Psoas muscle (tissue), 8 donors: Measurements from ENCODE around the gene FATE1. TPM values are rescaled to one million over a fixed set of nuclear protein-coding genes. Genes with fewer than 3 reads are reported as not detected.

Experiments
- ATAC-seq, 4 donors: fragments of 200-7000 bp; cut with Tn5 transposase; one replicate each; pipeline ENCODE4 v1.9.1; 2020; ENCODE audit warnings: moderate library complexity in 3 of 4, mild to moderate bottlenecking in 2 of 4
- DNase-seq, 2 donors: peaks; one replicate each; pipeline ENCODE4 v3.0.0-alpha.2; 2020
- H3K27ac ChIP-seq: fragments of 200-600 bp; one replicate; pipeline ENCODE4 v1.8.0; 2022
- H3K27me3 ChIP-seq, 3 donors: fragments of 200-600 bp in 1 of 3; one replicate each; pipeline versions ENCODE4 v1.6.1 to v1.8.0; 2013 to 2022; ENCODE audit warnings: low read length in 2 of 3, mild to moderate bottlenecking in 2 of 3, moderate library complexity in 1 of 3; ENCODE audit not compliant: insufficient read depth in 3 of 3
- H3K36me3 ChIP-seq, 2 donors: fragments of 200-600 bp in 1 of 2; one replicate each; pipeline versions ENCODE4 v1.6.1 to v1.8.0; 2013 to 2022; ENCODE audit warnings: low read depth in 1 of 2, mild to moderate bottlenecking in 1 of 2, moderate library complexity in 1 of 2; ENCODE audit not compliant: insufficient read depth in 1 of 2
- H3K4me1 ChIP-seq: fragments of 200-600 bp; one replicate; pipeline ENCODE4 v1.8.0; 2022
- H3K4me3 ChIP-seq: fragments of 200-600 bp; one replicate; pipeline ENCODE4 v1.8.0; 2022; ENCODE audit warnings: mild to moderate bottlenecking
- H3K9me3 ChIP-seq: fragments of 200-600 bp; one replicate; pipeline ENCODE4 v1.8.0; 2022
- CTCF ChIP-seq: fragments of 200-600 bp; IDR thresholded peaks from one replicate; pipeline ENCODE4 v1.8.0; 2022; ENCODE audit warnings: antibody characterized with exemption
- WGBS, 3 donors: extraction: QIAGEN DNeasy Blood & Tissue Kit; methylation state at CpG; one replicate each; pipeline versions ENCODE4 v1.1.6 to v1.1.7; 2013; 5-methylcytosine and 5-hydroxymethylcytosine counted together
- intact Hi-C, 2 donors: fragments of 100-400 bp; cut with DNase I; formaldehyde crosslinking; loops; one replicate each; pipeline versions ENCODE4 v1.11.0 to v1.14.2; 2022
- polyA plus RNA-seq, 3 donors: library from polyadenylated mRNA; stranded (reverse); fragments of 200-250 nt; gene quantifications; one replicate each; pipeline ENCODE4 v1.2.3, GENCODE V29; 2013
- total RNA-seq, 4 donors: library from RNA; stranded (reverse); fragmentation: NEBNext Ultra II Directional in 2 of 4; extraction: Animal tissue kit (Norgen Biotek cat#: 25700) in 2 of 4; gene quantifications; one replicate each; pipeline versions ENCODE4 v1.2.1 to v1.2.4, GENCODE V29; 2021 to 2023
- donor health status: healthy with polysubstance abuse.
- donor health status: DM: no; HTN: no; CAD: no; lungs with moderate emphysema.
- donor health status: Bipolar disorder and iron deficiency.
- donor health status: healthy.
- donor health status: DM: yes; HTN: yes; CAD: no.
- donor health status: DM: no; HTN: no; CAD: no.
- donor health status: DM: no; HTN: no; CAD: no.
- donor health status: DM: yes; HTN: yes; CAD: no.

Gene FATE1
- total and polyA plus RNA-seq, 7 donors: 0.06 to 0.39 (median 0.15) TPM; not detected in 3

DNA sequence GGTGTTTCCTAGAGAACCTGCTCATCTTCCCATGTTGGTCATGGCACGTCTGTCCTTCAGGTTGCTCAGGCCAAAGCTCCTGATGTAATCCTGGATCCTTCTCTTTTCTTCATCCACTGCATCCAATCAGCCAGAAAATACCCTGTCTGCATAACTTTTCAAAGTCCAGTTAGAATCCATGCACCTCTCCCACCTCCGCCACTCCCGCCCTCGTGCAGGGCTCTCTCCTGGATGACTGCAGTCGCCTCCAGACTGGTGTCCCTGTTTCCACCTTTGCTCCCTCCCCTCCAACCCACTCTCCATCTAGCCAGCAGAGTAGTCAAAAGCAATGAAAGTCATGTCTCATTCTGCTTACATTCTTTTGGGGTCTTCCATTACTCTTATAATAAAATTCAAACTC lies 34.7 kb downstream of the FATE1 start:
- TF ChIP-seq CTCF: no peak
- DNase-seq (no peak), ATAC-seq (no peak)
- peaks cover 0 to 18% (median 0%) of the 10 kb centered on the region in 3 donors for H3K27me3 ChIP-seq
- no peaks in the 10 kb centered on the region for H3K4me1 ChIP-seq
- H3K36me3 ChIP-seq: no peaks in the 10 kb centered on the region
- intact Hi-C loops: loop anchor here (2.0 to 5.0 kb wide), 2 partner anchors 880 to 882 kb away; no protein-coding TSS in a partner anchor
- WGBS, 3 donors: 88 to 96% (median 94%) methylated on average over 5 of the region's 5 CpGs
- H3K27ac ChIP-seq: no peak overlapping the region
- H3K4me3 ChIP-seq: no peak overlapping the region
- H3K9me3 ChIP-seq: no peaks in the 10 kb centered on the region

DNA sequence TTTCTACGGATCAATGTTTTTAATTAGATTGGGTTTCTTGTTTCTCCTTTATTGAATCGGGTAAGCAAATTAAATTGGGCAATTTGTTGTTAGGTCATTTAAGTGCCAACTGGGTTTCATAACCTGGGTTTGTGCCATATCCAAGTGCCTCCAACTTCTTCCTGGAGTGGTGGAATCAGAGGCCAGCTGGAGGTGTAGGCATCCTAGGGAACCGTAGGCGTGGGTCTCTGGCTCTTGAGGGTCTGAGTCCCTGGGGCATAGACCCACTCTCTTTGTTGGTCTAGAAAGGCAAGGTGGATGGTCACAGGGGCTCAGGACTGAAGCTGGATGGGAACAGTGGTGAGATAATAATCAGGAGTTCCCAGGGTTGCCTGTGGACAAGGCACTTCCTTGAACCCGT lies 37.0 kb downstream of the FATE1 start:
- TF ChIP-seq CTCF: no peak
- ATAC-seq (no peak), DNase-seq (no peak)
- peaks cover 0 to 18% (median 0%) of the 10 kb centered on the region in 3 donors for H3K27me3 ChIP-seq
- H3K4me3 ChIP-seq: no peak overlapping the region
- no peaks in the 10 kb centered on the region for H3K9me3 ChIP-seq
- 25 to 36% (median 32%) methylated on average over 5 of the region's 5 CpGs for WGBS, 3 donors
- no peak overlapping the region for H3K27ac ChIP-seq
- no peaks in the 10 kb centered on the region for H3K36me3 ChIP-seq
- no peaks in the 10 kb centered on the region for H3K4me1 ChIP-seq
- intact Hi-C loops: loop anchor here in 1 of 2 donors (5.0 kb wide), 1 partner anchor 879 kb away; no protein-coding TSS in a partner anchor

GRCh38 chrX:151753313-151754046 lies 37.6 kb downstream of the FATE1 start:
- Histone ChIP-seq H3K27ac (no peak overlapping the region), H3K9me3 (no peaks in the 10 kb centered on the region), H3K36me3 (no peaks in the 10 kb centered on the region), H3K4me3 (no peak overlapping the region), H3K4me1 (no peaks in the 10 kb centered on the region), H3K27me3 (peaks cover 0 to 18% (median 0%) of the 10 kb centered on the region in 3 donors)
- ATAC-seq (peak; percentile 47 to 82 (median 78)), DNase-seq (peak; percentile 37 to 68)
- WGBS, 3 donors: 7 to 10% (median 8%) methylated on average over 18 to 22 of the region's 22 CpGs
- peak; percentile 63 for TF ChIP-seq CTCF
- intact Hi-C loops: loop anchor here in 1 of 2 donors (5.0 kb wide), 1 partner anchor 879 kb away; no protein-coding TSS in a partner anchor

- 61 to 77% (median 73%) methylated on average over 6 of the region's 6 CpGs for WGBS, 3 donors
- ATAC-seq (no peak), DNase-seq (peak in 1 of 2 donors; percentile 23)
- H3K27ac ChIP-seq: no peak overlapping the region
- no peak overlapping the region for H3K4me3 ChIP-seq
- H3K4me1 ChIP-seq: no peaks in the 10 kb centered on the region
- intact Hi-C loops: loop anchor here in 1 of 2 donors (5.0 kb wide), 1 partner anchor 878 kb away; no protein-coding TSS in a partner anchor
- no peak for TF ChIP-seq CTCF
- no peaks in the 10 kb centered on the region for H3K9me3 ChIP-seq
- H3K36me3 ChIP-seq: no peaks in the 10 kb centered on the region
- H3K27me3 ChIP-seq: peaks cover 0 to 18% (median 0%) of the 10 kb centered on the region in 3 donors
Measured at GRCh38 chrX:151754047-151754429, 38.2 kb downstream of the FATE1 start.
